Hippocampal formation (tissue), 2 donors: ENCODE results near the gene TMEM270.

Source experiments
- DNase-seq, 2 donors: peaks; one replicate each; lab custom pipeline; 2025; lab: John Stamatoyannopoulos, UW

TMEM270 gene

DNA sequence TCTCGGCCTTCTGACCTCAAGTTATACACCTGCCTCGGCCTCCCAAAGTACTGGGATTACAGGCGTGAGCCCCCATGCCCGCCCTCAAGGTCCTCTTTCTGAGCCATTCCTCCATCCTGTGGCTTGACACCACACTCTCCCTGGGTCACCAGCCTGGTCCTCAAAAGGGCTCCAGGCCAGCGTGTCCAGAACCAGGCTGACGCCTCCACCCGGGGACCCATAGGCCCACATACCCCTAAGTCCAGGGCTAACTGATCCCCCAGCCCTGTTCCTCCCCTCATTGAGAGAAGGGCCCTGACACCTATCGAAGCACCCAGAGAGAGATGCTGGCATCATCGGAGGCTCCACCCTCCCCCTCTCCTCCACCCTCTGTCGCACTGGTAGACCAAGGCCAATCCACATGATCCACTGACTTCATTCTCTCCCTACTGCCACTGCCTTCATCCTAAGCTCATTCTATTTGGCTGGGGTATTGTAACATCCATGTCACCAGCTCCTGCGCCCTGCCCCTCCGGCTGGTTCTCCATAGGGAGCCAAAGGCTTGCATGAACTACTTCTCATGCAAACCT is 46.7 kb downstream of the TMEM270 start:
- no peak for DNase-seq

DNA sequence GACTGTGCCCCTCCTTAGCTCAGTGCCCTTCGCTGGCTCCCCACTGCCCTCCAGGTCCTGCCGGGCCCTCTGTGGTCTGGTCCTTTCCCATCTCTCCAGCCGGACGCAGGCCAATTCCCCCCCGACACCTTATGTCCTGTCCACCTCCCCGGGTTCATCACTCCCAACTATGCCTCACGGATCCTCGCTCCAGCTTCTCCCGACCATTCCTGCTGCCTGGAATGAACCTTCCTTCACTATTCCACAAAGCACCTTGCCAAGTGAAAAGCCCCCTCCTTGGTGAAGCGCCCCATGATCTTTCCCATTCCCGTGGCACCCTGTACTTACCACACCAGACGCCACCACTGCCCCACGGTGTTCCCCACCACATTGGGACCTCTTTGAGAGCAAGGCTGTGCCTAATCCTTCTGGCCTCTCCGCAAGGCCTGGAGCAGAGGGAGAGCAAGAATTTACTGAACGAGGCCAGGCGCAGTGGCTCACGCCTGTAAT is 47.2 kb downstream of the TMEM270 start:
- DNase-seq = no peak

DNA sequence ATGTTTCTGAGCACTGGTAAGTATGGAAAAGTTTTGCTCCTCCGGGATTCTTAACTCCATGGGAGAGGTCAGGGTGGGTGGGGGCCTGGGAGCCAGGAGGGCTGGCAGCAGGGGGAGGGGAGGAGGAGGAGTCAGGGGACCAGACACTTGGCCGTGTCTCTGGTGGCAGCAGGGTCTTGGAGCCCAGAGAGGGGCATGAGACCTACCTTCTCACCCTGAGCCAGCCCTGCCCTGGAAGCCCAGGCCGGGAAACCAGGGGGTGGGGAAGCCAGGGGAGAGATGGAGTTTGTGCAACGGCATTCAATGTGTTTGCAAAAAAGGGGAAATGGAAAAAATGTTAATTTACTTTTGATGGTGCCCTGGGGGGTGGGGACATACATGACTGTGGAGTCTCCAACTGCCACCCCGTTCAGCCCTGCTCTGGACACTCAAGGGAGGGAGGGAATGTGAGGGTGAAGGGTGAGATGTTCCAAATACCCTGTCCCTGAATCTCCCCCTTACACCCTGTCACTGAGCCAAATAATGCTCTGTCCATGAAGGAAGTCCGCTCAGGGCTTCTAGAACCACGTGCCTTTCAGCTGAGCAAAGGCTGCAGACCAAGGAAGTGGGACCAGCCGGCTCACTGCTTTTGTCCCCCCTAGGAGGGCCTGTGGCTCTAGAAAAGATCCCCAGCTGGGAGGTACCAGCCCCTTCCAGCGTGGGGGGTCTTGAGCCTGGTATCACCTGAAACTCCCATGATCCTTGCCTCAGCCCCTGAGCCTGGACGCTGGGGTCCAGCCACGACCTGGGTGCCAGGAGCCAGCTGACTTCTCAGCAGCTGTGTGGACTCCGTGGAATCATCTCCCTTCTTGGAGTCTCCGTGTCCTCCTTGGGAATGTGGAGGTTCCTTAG is 48.3 kb downstream of the TMEM270 start:
- DNase-seq = no peak

DNA sequence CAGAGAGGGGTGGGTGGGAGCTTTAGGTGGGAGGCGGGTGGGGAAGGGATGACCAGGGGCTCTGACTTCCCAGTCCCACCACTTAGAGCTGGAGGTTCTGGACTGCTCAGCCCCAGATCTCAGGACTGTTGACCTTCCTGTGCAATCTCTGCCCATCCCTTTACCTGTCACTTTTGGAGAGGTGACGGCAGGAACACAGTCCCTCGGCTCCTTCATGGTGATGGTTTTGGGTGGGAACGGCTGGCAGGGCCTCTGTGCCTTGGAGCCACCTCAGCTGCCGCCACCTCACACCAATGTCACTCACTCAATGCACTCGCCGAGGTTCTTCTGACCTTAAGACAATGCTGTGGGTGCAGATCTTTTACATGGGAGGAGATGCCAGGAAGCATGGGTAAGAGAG is 49.0 kb downstream of the TMEM270 start:
- no peak for DNase-seq

DNA sequence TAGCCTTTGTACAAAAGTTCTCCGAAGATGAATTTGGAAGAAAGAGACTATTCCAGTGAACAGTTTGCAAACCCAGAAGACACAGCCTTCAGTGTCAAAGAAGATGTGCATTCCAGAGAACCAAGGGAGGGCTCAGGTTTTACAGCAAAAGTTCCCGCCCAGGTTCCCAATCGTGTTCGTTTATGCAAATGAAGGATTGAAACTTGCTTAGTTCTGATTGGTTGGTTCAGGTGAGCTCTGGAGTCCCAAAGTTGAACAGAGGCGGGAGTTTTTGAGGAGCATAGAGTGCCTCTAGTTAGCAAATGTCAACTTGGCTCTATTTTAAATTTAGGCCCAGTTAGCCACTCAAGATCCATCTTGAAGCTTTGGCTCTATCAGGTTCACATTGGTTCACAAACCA is 51.3 kb downstream of the TMEM270 start:
- no peak for DNase-seq
